ENCODE data around the gene CRABP1.

GRCh38 chr15:78387246-78388037, 47.3 kb downstream of the CRABP1 start:
- TF ChIP-seq CTCF (conservative IDR thresholded peaks at IDR 0.05; ENCODE audit: low read length) (no peak), EZH2phosphoT487 (IDR thresholded peaks at IDR 0.05; ENCODE audit: borderline replicate concordance, low read depth, low read length) (no peak)

Measured in OCI-LY7 (cell line).